Fibroblast of skin of left quadriceps (primary cell): Measurements from ENCODE around the gene PAPLN.

Experiments
- DNase-seq, 2 experiments: peaks; one replicate each; pipeline ENCODE4 v3.0.0-alpha.2; 2013; ENCODE audit warnings: low read depth in 2 of 2

The PAPLN gene

DNA sequence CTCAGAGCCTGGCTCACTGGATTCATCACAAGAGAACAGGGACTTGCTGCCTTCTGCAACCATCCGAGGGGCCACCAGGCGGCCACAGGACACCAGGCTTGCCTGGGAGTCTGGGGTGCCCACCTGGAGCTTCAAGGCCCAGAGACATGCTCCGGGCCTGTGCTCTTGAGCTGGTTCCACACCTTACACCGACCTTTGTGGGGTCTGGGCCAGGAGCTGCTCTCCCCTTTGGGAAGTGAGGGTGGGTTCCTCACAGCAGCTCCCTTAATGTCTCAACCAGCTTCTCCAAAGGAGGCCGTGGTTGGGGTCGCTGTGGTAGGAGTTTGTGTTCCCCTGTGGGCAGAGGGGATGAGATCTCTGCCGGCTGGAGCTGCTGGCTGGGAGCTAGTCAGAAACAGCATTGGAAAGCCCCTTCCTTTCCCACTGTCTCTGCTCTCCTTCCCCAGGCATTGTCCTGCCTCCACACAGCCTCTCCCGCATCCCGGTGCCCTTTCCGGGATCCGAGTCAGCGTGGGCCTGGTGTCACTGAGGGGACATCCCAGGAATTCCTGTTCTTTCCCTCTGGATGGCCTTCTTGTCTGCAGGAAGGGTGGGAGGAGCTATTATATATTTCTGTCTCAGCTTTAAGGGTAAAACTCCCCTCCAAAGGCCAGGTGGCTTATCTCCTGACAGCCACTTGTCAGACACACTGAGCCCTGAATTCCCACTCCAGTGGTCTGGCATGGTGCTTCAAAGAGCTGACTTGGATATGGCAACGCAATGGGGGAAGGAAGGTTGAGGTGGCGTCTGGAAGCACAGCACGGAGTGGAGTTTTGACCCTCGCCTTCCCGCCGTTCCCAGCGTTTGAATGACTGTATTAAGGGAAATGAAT, 5.1 kb upstream of the PAPLN start:
- no peak for DNase-seq

- DNase-seq = no peak
Observed at GRCh38 chr14:73232984-73233383, 4.3 kb upstream of the PAPLN start.

- no peak for DNase-seq
Observed at GRCh38 chr14:73233564-73233963, 3.7 kb upstream of the PAPLN start.

DNA sequence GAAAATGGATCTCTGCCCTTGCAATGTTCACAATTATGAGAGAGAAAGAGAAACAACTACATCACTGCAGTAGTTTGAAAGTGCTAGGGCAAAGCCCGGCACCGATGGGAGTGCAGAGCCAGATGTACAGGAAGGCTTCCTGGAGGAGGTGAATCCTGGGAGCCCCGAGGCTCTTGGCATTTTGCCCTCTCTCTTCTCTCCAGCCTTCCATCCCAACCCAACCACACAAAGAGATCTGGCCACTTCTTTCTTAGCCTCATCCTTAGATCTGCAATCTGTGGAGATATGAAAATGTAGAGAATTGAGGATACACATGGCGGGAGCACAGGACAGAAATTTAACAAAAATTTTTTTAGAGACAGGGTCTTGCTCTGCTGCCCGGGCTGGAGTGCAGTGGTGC, 3.3 kb upstream of the PAPLN start:
- no peak for DNase-seq

DNA sequence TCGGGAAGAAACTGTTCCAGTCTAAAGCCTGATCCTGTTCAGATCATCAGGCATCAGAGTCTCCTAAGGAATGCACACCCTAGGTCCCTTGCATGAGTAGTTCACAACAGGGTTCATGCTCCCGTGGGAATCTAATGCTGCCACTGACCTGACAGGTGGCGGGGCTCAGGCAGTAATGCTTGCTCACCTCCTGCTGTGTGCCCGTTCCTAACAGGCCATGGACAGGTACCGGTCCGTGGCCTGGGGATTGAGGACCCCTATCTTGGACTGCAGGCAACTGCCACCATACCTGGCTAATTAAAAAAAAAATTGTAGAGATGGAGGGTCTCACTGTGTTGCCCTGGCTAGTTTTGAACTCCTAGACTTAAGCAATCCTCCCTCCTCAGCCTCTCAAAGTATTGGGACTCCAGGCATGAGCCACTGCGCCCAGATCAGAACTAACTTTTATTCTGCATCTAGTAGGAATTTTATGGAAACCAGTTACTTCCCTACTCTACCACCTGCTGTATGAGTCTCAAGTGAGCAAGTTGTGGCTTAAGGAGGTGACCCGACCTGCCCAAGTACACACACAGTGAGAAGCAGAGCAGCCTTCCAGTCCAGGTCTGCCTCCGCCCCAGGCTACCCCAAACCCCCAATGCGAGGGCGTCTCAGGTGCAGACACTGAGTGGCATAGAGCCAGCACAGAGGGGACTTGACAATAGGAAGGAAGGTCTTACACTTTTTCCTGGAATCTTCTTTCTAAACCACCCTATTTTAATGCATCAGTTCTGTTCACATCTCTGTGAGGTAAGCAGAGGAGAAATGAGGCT, 2.5 kb upstream of the PAPLN start:
- DNase-seq = no peak

DNA sequence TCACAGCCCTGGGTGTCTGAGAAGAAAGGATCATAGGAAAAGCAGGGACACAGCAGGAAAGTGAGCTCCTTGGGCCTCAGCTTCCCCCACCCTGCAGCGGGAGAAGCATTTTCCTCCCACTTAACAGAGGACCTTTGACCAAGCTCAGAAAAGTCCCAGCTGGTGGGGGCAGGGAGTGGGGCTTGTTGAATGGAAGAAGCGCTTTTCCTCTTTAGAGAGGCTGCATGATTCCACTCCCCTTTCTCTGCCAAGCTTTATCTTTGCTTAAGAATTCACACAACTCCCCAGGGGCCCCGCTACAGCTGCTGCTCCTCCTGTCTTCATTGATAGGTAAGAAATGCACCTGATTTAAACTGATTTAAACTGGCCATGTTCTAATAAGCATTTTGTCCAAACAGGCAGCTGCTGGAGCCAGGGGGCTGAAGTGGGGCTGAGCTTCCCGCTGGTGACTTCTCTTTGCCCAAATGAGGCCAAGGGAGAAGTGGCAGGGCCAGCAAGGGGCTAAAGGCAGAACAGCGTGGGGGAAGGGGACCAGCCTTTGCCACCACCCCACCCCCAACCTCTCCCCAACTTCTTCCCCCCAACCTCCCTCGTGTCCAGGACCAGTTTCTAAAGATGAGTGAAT, 1.7 kb upstream of the PAPLN start:
- DNase-seq = no peak

- DNase-seq = no peak
Observed at GRCh38 chr14:73236157-73236556, 1.1 kb upstream of the PAPLN start.

- DNase-seq = no peak
Observed at GRCh38 chr14:73236752-73237218, 521 bp upstream of the PAPLN start.

GRCh38 chr14:73237786-73238423, 599 bp downstream of the PAPLN start:
- no peak for DNase-seq

GRCh38 chr14:73238424-73238852, 1.1 kb downstream of the PAPLN start:
- peak; percentile 62 to 64 for DNase-seq

DNA sequence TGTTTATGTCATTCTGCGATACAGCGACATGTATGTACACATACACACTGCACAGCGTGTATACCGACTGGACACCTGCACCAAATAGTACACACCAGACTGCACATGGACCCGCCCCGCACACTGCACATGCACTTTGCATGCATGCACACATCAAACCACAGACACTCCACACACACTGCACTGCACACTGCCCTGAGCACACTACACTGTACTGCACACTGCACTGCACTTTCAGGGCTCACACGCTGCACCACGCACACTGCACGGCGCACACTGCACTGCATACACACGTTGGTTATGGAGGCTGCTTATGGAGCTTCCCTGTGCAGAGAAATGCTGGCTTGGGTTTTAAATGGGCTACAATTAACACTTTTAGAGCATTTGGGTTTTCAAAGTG, 1.6 kb downstream of the PAPLN start:
- no peak for DNase-seq

GRCh38 chr14:73239393-73240241, 2.3 kb downstream of the PAPLN start:
- DNase-seq = peak in 1 of 2 experiments; percentile 40

DNA sequence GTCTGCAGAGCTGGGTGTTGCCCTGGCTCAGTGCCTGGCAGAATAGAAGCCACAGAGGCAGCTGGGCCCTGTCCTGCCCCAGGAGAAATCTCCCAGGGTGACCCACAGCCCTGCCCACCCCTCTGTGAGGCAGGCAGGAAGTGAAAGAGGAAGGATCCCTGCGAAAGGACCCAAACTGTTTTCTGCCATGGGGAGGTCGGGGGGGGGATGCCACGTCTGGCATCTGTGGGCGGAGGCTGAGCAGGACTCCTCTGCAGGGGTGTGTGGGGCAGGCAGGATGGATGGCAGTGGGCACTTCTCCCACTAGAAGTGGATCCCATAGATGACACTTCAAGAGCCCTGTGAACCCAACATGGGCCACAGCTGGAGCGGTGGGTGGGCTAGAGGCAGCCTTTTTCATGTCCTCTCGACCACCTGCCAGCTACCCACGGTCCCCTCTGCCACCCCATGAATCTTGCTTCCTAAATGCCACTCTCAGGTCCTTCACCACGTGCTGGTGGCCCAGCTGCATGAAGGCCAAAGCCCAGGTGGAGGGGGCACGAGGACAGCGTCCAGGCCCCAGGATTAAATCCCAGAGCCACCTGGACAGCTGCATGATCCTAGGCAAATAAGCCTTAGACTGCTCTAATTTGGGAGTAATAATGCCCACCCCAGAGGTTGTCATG, 3.6 kb downstream of the PAPLN start:
- DNase-seq = no peak

DNA sequence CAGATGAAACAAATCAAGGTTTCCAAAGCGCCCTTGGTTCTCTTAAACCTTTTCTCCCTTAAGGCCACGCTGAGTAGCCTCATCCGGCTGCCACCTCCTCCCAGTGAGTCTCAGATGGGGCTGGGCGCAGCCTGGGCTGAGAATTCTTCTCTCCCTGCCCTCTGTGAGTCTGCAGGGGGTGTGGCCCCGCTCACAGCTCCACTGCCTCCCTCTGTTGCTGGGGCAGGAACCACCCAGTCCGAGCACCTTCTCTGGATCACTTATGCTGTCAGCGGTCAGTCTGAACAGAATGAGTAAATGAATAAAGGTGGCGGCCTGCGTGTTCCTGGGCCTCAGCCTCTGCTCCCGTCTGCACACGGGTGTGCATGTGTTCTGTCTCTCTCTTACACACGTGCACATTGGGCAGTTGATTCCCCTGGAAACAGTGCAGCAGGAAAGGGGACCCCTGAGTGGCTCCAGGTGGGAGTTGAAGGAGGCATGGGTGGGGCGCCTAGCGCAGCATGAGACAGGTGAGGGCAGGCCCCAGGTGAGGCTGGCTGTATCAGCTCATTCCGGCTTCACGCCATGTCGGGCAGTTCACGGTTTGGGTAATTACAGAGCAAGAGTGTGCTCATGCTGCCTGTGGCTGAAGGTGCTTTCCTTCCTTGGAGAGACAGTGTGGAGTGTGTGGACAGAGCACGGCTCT, 4.3 kb downstream of the PAPLN start:
- DNase-seq = no peak

GRCh38 chr14:73242357-73242901, 5.1 kb downstream of the PAPLN start:
- DNase-seq = no peak

DNA sequence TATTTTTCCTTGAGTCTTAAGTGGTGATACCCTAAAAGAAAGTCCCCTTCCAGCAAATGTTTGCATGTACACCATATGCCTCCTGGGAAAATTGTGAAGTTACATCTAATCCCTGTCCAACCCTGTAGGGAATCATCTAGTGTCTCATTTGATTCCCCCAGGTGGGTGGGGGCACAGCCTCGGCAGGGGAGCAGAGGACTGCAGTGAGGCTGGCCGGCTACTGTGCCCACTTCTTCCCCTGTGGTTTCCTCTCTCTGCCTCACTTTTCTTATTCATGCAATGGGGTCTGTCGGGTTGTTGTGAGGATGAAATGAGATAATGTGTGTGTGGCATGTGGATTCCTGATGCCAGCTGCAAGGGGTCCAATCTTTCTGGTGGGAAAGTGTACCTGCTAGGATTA, 6.0 kb downstream of the PAPLN start:
- DNase-seq = no peak

GRCh38 chr14:73243748-73244147, 6.4 kb downstream of the PAPLN start:
- DNase-seq = no peak

GRCh38 chr14:73244541-73245290, 7.4 kb downstream of the PAPLN start:
- no peak for DNase-seq
